ENCODE data around the gene OR4D1.

Gene OR4D1

GRCh38 chr17:58195518-58196123 lies 47.4 kb downstream of the OR4D1 start:
- no peak for DNase-seq

- DNase-seq = no peak
These were observed 48.4 kb downstream of the OR4D1 start for GRCh38 chr17:58196610-58197009.

DNA sequence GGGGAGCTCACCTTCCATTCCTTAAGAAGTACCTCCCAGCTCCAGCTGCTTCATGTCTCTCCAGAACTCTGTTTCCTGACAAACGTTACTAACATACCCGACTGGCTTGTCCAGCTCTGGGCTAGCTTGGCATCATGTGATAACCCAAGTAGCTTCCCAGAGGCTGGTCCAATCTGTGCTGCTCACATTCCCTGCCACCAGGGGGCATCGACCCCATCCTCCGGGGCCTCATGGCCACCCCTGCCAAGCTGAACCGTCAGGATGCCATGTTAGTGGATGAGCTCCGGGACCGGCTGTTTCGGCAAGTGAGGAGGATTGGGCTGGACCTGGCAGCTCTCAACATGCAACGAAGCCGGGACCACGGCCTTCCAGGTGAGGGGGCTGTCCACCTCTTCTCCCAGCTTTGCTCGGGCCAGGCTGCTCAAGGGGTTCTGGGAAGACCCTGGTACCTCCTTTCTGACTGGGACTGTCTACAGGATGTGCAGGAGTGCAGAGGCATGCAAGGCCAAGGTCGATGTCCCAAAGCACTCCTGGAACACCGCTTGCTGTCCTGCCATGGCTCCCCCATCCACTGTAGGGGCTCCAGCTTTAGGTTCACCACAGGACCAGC lies 51.9 kb downstream of the OR4D1 start:
- no peak for DNase-seq

GRCh38 chr17:58202859-58203258 lies 54.7 kb downstream of the OR4D1 start:
- DNase-seq = no peak

GRCh38 chr17:58204796-58205195 lies 56.6 kb downstream of the OR4D1 start:
- no peak for DNase-seq

- DNase-seq = no peak
These were observed 57.8 kb downstream of the OR4D1 start for GRCh38 chr17:58205936-58206335.

DNA sequence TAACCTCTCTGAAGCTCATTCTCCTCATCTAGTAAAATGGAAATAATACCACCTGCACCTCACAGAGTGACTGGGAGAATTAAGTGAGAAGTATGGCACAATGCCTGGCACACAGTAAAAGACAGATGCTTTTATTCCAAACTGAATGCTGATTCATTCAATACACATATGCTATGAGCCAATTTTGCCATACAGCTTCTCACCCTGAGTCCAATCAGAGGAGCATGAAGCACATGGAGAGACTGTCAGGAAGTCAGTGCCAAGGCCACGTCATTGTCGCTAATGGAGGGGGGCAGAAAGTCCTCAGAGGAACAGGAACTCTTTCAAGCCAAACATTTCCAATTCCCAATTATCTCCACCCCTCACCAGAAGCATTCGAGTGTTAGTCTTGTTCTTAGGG lies 59.3 kb downstream of the OR4D1 start:
- DNase-seq = no peak

- no peak for DNase-seq
These were observed 60.2 kb downstream of the OR4D1 start for GRCh38 chr17:58208344-58208743.

All from cerebellar nuclear complex (tissue), 1 donor.